ENCODE results near the gene CLDND2. TPM values are rescaled to one million over a fixed set of nuclear protein-coding genes. Genes with fewer than 3 reads are reported as not detected.

Gene CLDND2
- total RNA-seq (2022; extraction: Qiagen RNA extraction), result 3.3 to 16.0 TPM (median 13.1 TPM) in 5 replicates

GRCh38 chr19:51368366-51369282 lies at the start of gene CLDND2:
Gene CLDND2 (minus strand): TSS chr19:51369003. CDS start chr19:51368577, 426 bp downstream.

GRCh38 chr19:51417107-51417809 lies 48.5 kb upstream of the CLDND2 start, which contains the start of gene SIGLEC10:
Gene SIGLEC10 (minus strand): TSS chr19:51417642. CDS start chr19:51417581, 61 bp downstream.

GRCh38 chr19:51387924-51388389 lies 19.2 kb upstream of the CLDND2 start, which contains the start of gene LIM2:
Gene LIM2 (minus strand): TSS chr19:51387974. CDS start chr19:51387443, 531 bp downstream.

GRCh38 chr19:51372649-51373504 lies 4.1 kb upstream of the CLDND2 start, which contains the start of gene NKG7:
Gene NKG7 (minus strand): TSS chr19:51372654. CDS start chr19:51372535, 119 bp downstream.

GRCh38 chr19:51365965-51366388 lies 2.8 kb downstream of the CLDND2 start, which contains the start of gene ETFB:
Gene ETFB (minus strand): TSS chr19:51366388. CDS start chr19:51366326, 62 bp downstream.

GRCh38 chr19:51341976-51342580 lies 26.7 kb downstream of the CLDND2 start, which contains the start of gene VSIG10L:
Gene VSIG10L (minus strand): TSS chr19:51342139. CDS start chr19:51342124, 15 bp downstream.

Other genes starting within 250 kb of the CLDND2 start
- 0.06 TPM in 2 of 5 replicates, not detected in the others for gene SIGLEC9, start 244.1 kb downstream of the CLDND2 start, total RNA-seq (2022; extraction: Qiagen RNA extraction)
- not detected in 5 replicates for gene SIGLEC7, start 226.7 kb downstream of the CLDND2 start, total RNA-seq (2022; extraction: Qiagen RNA extraction)
- 0.08 to 0.10 TPM (median 0.09 TPM) in 4 of 5 replicates, not detected in the other for gene CD33, start 143.9 kb downstream of the CLDND2 start, total RNA-seq (2022; extraction: Qiagen RNA extraction)
- gene SIGLECL1, start 117.9 kb downstream of the CLDND2 start, total RNA-seq (2022; extraction: Qiagen RNA extraction), result not detected in 5 replicates
- gene IGLON5, start 57.4 kb downstream of the CLDND2 start, total RNA-seq (2022; extraction: Qiagen RNA extraction), result 0.05 to 0.12 TPM (median 0.08 TPM) in 5 replicates
- 10.3 to 16.2 TPM (median 14.5 TPM) in 5 replicates for gene VSIG10L, start 26.9 kb downstream of the CLDND2 start, total RNA-seq (2022; extraction: Qiagen RNA extraction)
- gene ETFB, start 2.6 kb downstream of the CLDND2 start, total RNA-seq (2022; extraction: Qiagen RNA extraction), result 249 to 269 TPM (median 260 TPM) in 5 replicates
- not detected in 5 replicates for gene NKG7, start 3.7 kb upstream of the CLDND2 start, total RNA-seq (2022; extraction: Qiagen RNA extraction)
- gene LIM2, start 19.0 kb upstream of the CLDND2 start, total RNA-seq (2022; extraction: Qiagen RNA extraction), result not detected in 5 replicates
- gene C19orf84, start 21.6 kb upstream of the CLDND2 start, total RNA-seq (2022; extraction: Qiagen RNA extraction), result not detected in 5 replicates
- gene SIGLEC10, start 48.6 kb upstream of the CLDND2 start, total RNA-seq (2022; extraction: Qiagen RNA extraction), result 0.02 to 0.03 TPM in 2 of 5 replicates, not detected in the others
- not detected in 5 replicates for gene SIGLEC8, start 89.5 kb upstream of the CLDND2 start, total RNA-seq (2022; extraction: Qiagen RNA extraction)
- not detected in 5 replicates for gene CEACAM18, start 109.5 kb upstream of the CLDND2 start, total RNA-seq (2022; extraction: Qiagen RNA extraction)
- gene SIGLEC12, start 132.8 kb upstream of the CLDND2 start, total RNA-seq (2022; extraction: Qiagen RNA extraction), result not detected in 5 replicates
- not detected in 5 replicates for gene SIGLEC6, start 162.7 kb upstream of the CLDND2 start, total RNA-seq (2022; extraction: Qiagen RNA extraction)
- gene ZNF175, start 202.3 kb upstream of the CLDND2 start, total RNA-seq (2022; extraction: Qiagen RNA extraction), result 3.3 to 4.4 TPM (median 4.3 TPM) in 5 replicates